HCT116 (cell line): ENCODE data around the gene MTHFD2. TPM values are rescaled to one million over a fixed set of nuclear protein-coding genes. Genes with fewer than 3 reads are reported as not detected.

Experiments
- ATAC-seq: fragments of 200-7000 bp; cut with Tn5 transposase; 2 replicates; pipeline ENCODE4 v1.9.1; 2020; ENCODE audit warnings: mild to moderate bottlenecking, moderate library complexity
- BruUV-seq: library from RNA; stranded (reverse); fragments of 400-500 nt; replicated peaks from 2 replicates; lab custom pipeline; 2021; lab: Mats Ljungman, UMichigan
- CTCF ChIA-PET: fragments of 300-600 bp; sonication (Branson Sonifier 250); formaldehyde crosslinking; loops from one replicate; lab custom pipeline; 2021; ENCODE audit warnings: antibody characterized with exemption; lab: Charles Lee
- POLR2A ChIA-PET: fragments of 300-600, 350-600 bp; sonication (Branson Sonifier 250); formaldehyde crosslinking; loops from one replicate; lab custom pipeline; 2021; ENCODE audit warnings: antibody characterized with exemption; lab: Charles Lee
- RAD21 ChIA-PET, 2 experiments: fragments of 300-600 bp; sonication (Branson Sonifier 250); formaldehyde crosslinking; loops; one replicate each; lab custom pipeline; 2023; ENCODE audit warnings: low total read pairs in 2 of 2; ENCODE audit not compliant: uncharacterized antibody in 2 of 2, unreplicated experiment in 2 of 2, low non-redundant PET in 1 of 2; lab: Charles Lee
- DNase-seq: peaks from one replicate; pipeline ENCODE4 v3.0.0-alpha.2; 2010; ENCODE audit warnings: low read depth, low spot score
- H2AFZ ChIP-seq: fragments of 200-600 bp; shearing (Covaris generic), sonication (generic); 2 replicates; pipeline ENCODE4 v1.6.1; 2017; ENCODE audit warnings: low read depth, mixed run types, mixed read lengths, antibody characterized with exemption, low read length; ENCODE audit not compliant: poor library complexity, severe bottlenecking
- H3K27ac ChIP-seq: 2 replicates; pipeline ENCODE4 v1.5.1; 2012; ENCODE audit warnings: low read depth, low read length
- H3K27me3 ChIP-seq: fragments of 200-600 bp; sonication (generic); 2 replicates; pipeline ENCODE4 v1.6.1; 2016; ENCODE audit warnings: mixed run types, low read length, mixed read lengths; ENCODE audit not compliant: insufficient read depth
- H3K36me3 ChIP-seq, 2 experiments: fragments of 200-500 bp in 1 of 2; fragments of 200-600 bp in 1 of 2; sonication (Bioruptor generic) in 1 of 2; sonication (generic) in 1 of 2; 2 replicates each; pipeline versions ENCODE4 v1.5.1 to v1.6.1; 2014 to 2016; ENCODE audit warnings: low read length in 2 of 2, inconsistent platforms in 1 of 2, mixed read lengths in 1 of 2, mixed run types in 1 of 2; ENCODE audit not compliant: insufficient read depth in 2 of 2, control insufficient read depth in 1 of 2
- H3K4me1 ChIP-seq, 2 experiments: fragments of 200-600 bp in 1 of 2; sonication (generic) in 1 of 2; 2 replicates each; pipeline versions ENCODE4 v1.5.1 to v1.6.1; 2012 to 2017; ENCODE audit warnings: low read length in 2 of 2, inconsistent platforms in 1 of 2, mild to moderate bottlenecking in 1 of 2, mixed read lengths in 1 of 2, mixed run types in 1 of 2, moderate library complexity in 1 of 2; ENCODE audit not compliant: insufficient read depth in 2 of 2, control insufficient read depth in 1 of 2
- H3K4me2 ChIP-seq: fragments of 200-600 bp; sonication (generic); 2 replicates; pipeline ENCODE4 v1.6.1; 2017; ENCODE audit warnings: mixed run types, low read length, mixed read lengths
- H3K4me3 ChIP-seq, 2 experiments: fragments of 200-600 bp in 1 of 2; sonication (generic) in 1 of 2; replicated peaks in 1 of 2; 2 replicates each; pipeline ENCODE4 v1.5.1; 2011 to 2016; ENCODE audit warnings: low read length in 2 of 2, control low read depth in 1 of 2, low read depth in 1 of 2, mild to moderate bottlenecking in 1 of 2, mixed read lengths in 1 of 2, mixed run types in 1 of 2
- H3K79me2 ChIP-seq: fragments of 200-600 bp; sonication (generic); 2 replicates; pipeline ENCODE4 v1.6.1; 2017; ENCODE audit warnings: mild to moderate bottlenecking, mixed run types, low read length, moderate library complexity, mixed read lengths; ENCODE audit not compliant: insufficient read depth
- H3K9ac ChIP-seq: fragments of 200-600 bp; sonication (generic); 2 replicates; pipeline ENCODE4 v1.6.1; 2016; ENCODE audit warnings: low read length, mixed read lengths
- H3K9me2 ChIP-seq: fragments of 200-600 bp; sonication (generic), shearing (Covaris generic); 2 replicates; pipeline ENCODE4 v1.6.1; 2017; ENCODE audit warnings: mixed run types, mild to moderate bottlenecking, moderate library complexity; ENCODE audit not compliant: insufficient read depth
- H3K9me3 ChIP-seq, 2 experiments: fragments of 200-500 bp in 1 of 2; fragments of 200-600 bp in 1 of 2; sonication (Bioruptor generic) in 1 of 2; sonication (generic) in 1 of 2; 2 replicates each; pipeline ENCODE4 v1.6.1; 2014 to 2017; ENCODE audit warnings: low read length in 2 of 2, mixed read lengths in 2 of 2, inconsistent platforms in 1 of 2, low read depth in 1 of 2, mild to moderate bottlenecking in 1 of 2, mixed run types in 1 of 2, moderate library complexity in 1 of 2; ENCODE audit not compliant: control insufficient read depth in 1 of 2, insufficient read depth in 1 of 2
- H4K20me1 ChIP-seq: fragments of 200-600 bp; sonication (generic), shearing (Covaris generic); 2 replicates; pipeline ENCODE4 v1.6.1; 2017; ENCODE audit warnings: mixed run types, mild to moderate bottlenecking, moderate library complexity; ENCODE audit not compliant: insufficient read depth
- CBX3 ChIP-seq: IDR thresholded peaks from 2 replicates; pipeline ENCODE4 v1.6.1; 2012; ENCODE audit warnings: low read depth
- CEBPB ChIP-seq: IDR thresholded peaks from 2 replicates; pipeline ENCODE4 v1.6.1; 2012; ENCODE audit warnings: low read depth
- EGR1 ChIP-seq: IDR thresholded peaks from 2 replicates; pipeline ENCODE4 v1.6.1; 2012; ENCODE audit warnings: low read depth
- ELF1 ChIP-seq: IDR thresholded peaks from 2 replicates; pipeline ENCODE4 v1.6.1; 2012; ENCODE audit warnings: low read depth, borderline replicate concordance
- TCF7L2 ChIP-seq: IDR thresholded peaks from 2 replicates; pipeline ENCODE4 v1.7.0; 2011; ENCODE audit warnings: borderline replicate concordance, inconsistent platforms; ENCODE audit not compliant: insufficient read depth, insufficient read length; ENCODE audit errors: extremely low read depth
- intact Hi-C: fragments of 100-400 bp; cut with micrococcal nuclease; formaldehyde crosslinking; loops from 2 replicates; pipeline ENCODE4 v1.10.0; 2022
- total RNA-seq: library from RNA; stranded (reverse); gene quantifications from one replicate; pipeline ENCODE4 v1.2.1, GENCODE V29; 2021; ENCODE audit not compliant: unreplicated experiment
- TF ChIP-seq, protein P1 (sequence below): IDR thresholded peaks from 2 replicates; pipeline ENCODE4 v1.6.1; 2012; ENCODE audit warnings: low read depth

MTHFD2 gene
- total RNA-seq, 1 experiment from 2014 or later: 445 TPM

DNA sequence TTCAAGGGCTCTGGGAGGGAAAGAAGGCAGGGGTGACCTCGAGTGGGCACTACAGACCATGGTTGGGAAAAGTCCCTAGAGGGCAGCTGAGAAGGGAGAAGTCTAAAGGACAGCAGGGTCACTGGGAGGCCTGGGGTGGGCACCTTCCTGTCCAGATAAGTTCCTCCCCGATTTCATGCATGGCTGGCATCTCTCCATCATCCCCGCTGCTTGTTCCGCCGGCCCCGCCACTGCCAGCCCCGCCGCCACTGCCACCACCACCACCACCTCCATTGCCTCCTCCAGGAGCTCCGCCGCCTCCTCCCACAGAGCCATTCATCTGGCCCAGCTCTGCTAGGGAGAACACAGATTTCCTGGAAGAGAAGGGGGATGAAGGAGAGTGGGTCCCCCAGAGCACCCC is 53.6 kb downstream of the MTHFD2 start (continued):
- TF ChIP-seq, protein P1, sequence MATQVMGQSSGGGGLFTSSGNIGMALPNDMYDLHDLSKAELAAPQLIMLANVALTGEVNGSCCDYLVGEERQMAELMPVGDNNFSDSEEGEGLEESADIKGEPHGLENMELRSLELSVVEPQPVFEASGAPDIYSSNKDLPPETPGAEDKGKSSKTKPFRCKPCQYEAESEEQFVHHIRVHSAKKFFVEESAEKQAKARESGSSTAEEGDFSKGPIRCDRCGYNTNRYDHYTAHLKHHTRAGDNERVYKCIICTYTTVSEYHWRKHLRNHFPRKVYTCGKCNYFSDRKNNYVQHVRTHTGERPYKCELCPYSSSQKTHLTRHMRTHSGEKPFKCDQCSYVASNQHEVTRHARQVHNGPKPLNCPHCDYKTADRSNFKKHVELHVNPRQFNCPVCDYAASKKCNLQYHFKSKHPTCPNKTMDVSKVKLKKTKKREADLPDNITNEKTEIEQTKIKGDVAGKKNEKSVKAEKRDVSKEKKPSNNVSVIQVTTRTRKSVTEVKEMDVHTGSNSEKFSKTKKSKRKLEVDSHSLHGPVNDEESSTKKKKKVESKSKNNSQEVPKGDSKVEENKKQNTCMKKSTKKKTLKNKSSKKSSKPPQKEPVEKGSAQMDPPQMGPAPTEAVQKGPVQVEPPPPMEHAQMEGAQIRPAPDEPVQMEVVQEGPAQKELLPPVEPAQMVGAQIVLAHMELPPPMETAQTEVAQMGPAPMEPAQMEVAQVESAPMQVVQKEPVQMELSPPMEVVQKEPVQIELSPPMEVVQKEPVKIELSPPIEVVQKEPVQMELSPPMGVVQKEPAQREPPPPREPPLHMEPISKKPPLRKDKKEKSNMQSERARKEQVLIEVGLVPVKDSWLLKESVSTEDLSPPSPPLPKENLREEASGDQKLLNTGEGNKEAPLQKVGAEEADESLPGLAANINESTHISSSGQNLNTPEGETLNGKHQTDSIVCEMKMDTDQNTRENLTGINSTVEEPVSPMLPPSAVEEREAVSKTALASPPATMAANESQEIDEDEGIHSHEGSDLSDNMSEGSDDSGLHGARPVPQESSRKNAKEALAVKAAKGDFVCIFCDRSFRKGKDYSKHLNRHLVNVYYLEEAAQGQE: no peak
- TF ChIP-seq EGR1: no peak
- TF ChIP-seq ELF1: no peak
- no peak for TF ChIP-seq TCF7L2

DNA sequence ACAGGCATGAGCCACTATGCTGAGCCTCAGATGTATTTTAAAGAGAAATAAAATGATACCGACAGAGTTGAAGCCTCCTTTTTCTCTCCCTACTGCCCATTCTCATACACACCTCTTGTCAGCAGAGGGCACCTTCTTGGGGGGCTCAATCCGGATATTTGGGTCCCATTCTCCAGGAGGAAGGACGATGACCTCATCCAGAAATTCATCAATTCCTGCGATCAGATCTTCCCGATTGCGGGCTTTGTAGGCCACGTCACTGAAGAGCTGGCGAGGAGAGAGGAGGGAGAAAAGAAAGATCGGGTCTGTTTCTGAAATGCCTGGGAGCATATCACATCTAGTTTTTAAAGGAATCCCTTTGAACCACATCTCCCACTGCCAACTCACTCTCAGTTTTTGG is 54.4 kb downstream of the MTHFD2 start:
- CTCF ChIA-PET: no interaction called here
- no peak overlapping the region for H2AFZ ChIP-seq
- H3K4me1 ChIP-seq: no peaks in the 10 kb centered on the region
- H3K27me3 ChIP-seq: no peaks in the 10 kb centered on the region
- intact Hi-C loops: loop anchor here (5.0 kb wide), 2 partner anchors 149 to 279 kb away; no protein-coding TSS in a partner anchor
- TF ChIP-seq CBX3: no peak
- TF ChIP-seq CEBPB: no peak
- H3K4me2 ChIP-seq: no peak overlapping the region
- H3K9ac ChIP-seq: no peak overlapping the region
- no peak overlapping the region for H3K4me3 ChIP-seq
- H3K27ac ChIP-seq: no peak overlapping the region
- RAD21 ChIA-PET: no interaction called here
- ATAC-seq (no peak), DNase-seq (no peak)
- H3K9me2 ChIP-seq: no peaks in the 10 kb centered on the region
- no peaks in the 10 kb centered on the region for H4K20me1 ChIP-seq
- no peaks in the 10 kb centered on the region for H3K36me3 ChIP-seq
- BruUV-seq: no TSS peak
- no peaks in the 10 kb centered on the region for H3K9me3 ChIP-seq
- POLR2A ChIA-PET: no interaction called here
- H3K79me2 ChIP-seq: no peaks in the 10 kb centered on the region
